Liver (tissue), 9 donors: ENCODE data around the gene NEK2. TPM values are rescaled to one million over a fixed set of nuclear protein-coding genes. Genes with fewer than 3 reads are reported as not detected.

Experiments used
- DNase-seq: peaks from one replicate; pipeline ENCODE4 v3.0.0-alpha.2; 2017; ENCODE audit warnings: low spot score
- H3K27ac ChIP-seq, 2 donors: one replicate each; pipeline ENCODE4 v1.7.0; 2013; ENCODE audit warnings: inconsistent platforms in 2 of 2, low read length in 2 of 2, control low read depth in 1 of 2, low read depth in 1 of 2, mild to moderate bottlenecking in 1 of 2
- H3K27me3 ChIP-seq, 4 donors: one replicate each; pipeline versions ENCODE4 v1.6.1 to v1.7.0; 2013; ENCODE audit warnings: low read length in 3 of 4, inconsistent platforms in 1 of 4, mild to moderate bottlenecking in 1 of 4, moderate library complexity in 1 of 4; ENCODE audit not compliant: control insufficient read depth in 4 of 4, insufficient read depth in 4 of 4
- H3K36me3 ChIP-seq, 4 donors: one replicate each; pipeline versions ENCODE4 v1.6.1 to v1.7.0; 2013; ENCODE audit warnings: low read length in 3 of 4, mild to moderate bottlenecking in 3 of 4, low read depth in 1 of 4, moderate library complexity in 1 of 4; ENCODE audit not compliant: control insufficient read depth in 4 of 4, insufficient read depth in 3 of 4
- H3K4me1 ChIP-seq, 4 donors: one replicate each; pipeline versions ENCODE4 v1.6.1 to v1.7.0; 2013; ENCODE audit warnings: low read length in 3 of 4, mild to moderate bottlenecking in 3 of 4, moderate library complexity in 1 of 4; ENCODE audit not compliant: control insufficient read depth in 4 of 4, insufficient read depth in 4 of 4
- H3K4me3 ChIP-seq, 3 donors: one replicate each; pipeline versions ENCODE4 v1.6.1 to v1.7.0; 2013; ENCODE audit warnings: low read length in 3 of 3, control low read depth in 1 of 3, low read depth in 1 of 3, mild to moderate bottlenecking in 1 of 3
- H3K9ac ChIP-seq, 2 donors: one replicate each; pipeline ENCODE4 v1.7.0; 2013; ENCODE audit warnings: low read length in 2 of 2, mild to moderate bottlenecking in 2 of 2, moderate library complexity in 2 of 2, control low read depth in 1 of 2, low read depth in 1 of 2
- H3K9me3 ChIP-seq, 4 donors: one replicate each; pipeline versions ENCODE4 v1.6.1 to v1.7.0; 2013; ENCODE audit warnings: low read length in 3 of 4; ENCODE audit not compliant: control insufficient read depth in 4 of 4
- EGR1 ChIP-seq, 2 donors: IDR thresholded peaks; 2 replicates each; pipeline ENCODE4 v1.6.1; 2016 to 2018; ENCODE audit warnings: antibody characterized with exemption in 2 of 2, low read depth in 2 of 2
- FOXA1 ChIP-seq: IDR thresholded peaks from 2 replicates; pipeline ENCODE4 v1.6.1; 2016; ENCODE audit warnings: antibody characterized with exemption
- FOXA2 ChIP-seq: IDR thresholded peaks from 2 replicates; pipeline ENCODE4 v1.6.1; 2016; ENCODE audit warnings: antibody characterized with exemption
- HNF4A ChIP-seq, 2 donors: conservative IDR thresholded peaks; 2 replicates each; pipeline ENCODE4 v1.6.1; 2016; ENCODE audit warnings: antibody characterized with exemption in 2 of 2, mild to moderate bottlenecking in 2 of 2
- HNF4G ChIP-seq: IDR thresholded peaks from 2 replicates; pipeline ENCODE4 v1.6.1; 2016; ENCODE audit warnings: antibody characterized with exemption
- JUND ChIP-seq, 2 donors: IDR thresholded peaks; 2 replicates each; pipeline ENCODE4 v1.6.1; 2016; ENCODE audit warnings: antibody characterized with exemption in 2 of 2
- NR2F2 ChIP-seq: IDR thresholded peaks from 2 replicates; pipeline ENCODE4 v1.6.1; 2016; ENCODE audit warnings: antibody characterized with exemption
- RAD21 ChIP-seq, 2 donors: IDR thresholded peaks; 2 replicates each; pipeline ENCODE4 v1.6.1; 2016; ENCODE audit warnings: antibody characterized with exemption in 2 of 2, mild to moderate bottlenecking in 2 of 2
- REST ChIP-seq: IDR thresholded peaks from 2 replicates; pipeline ENCODE4 v1.6.1; 2016; ENCODE audit warnings: antibody characterized with exemption, mild to moderate bottlenecking
- RXRA ChIP-seq, 2 donors: IDR thresholded peaks; 2 replicates each; pipeline ENCODE4 v1.6.1; 2017 to 2018; ENCODE audit warnings: antibody characterized with exemption in 2 of 2, mild to moderate bottlenecking in 1 of 2
- SP1 ChIP-seq: IDR thresholded peaks from 2 replicates; pipeline ENCODE4 v1.6.1; 2018; ENCODE audit warnings: antibody characterized with exemption, mild to moderate bottlenecking
- TAF1 ChIP-seq: conservative IDR thresholded peaks from 2 replicates; pipeline ENCODE4 v1.6.1; 2016; ENCODE audit warnings: antibody characterized with exemption, mild to moderate bottlenecking
- YY1 ChIP-seq: IDR thresholded peaks from 2 replicates; pipeline ENCODE4 v1.6.1; 2016; ENCODE audit warnings: antibody characterized with exemption, mild to moderate bottlenecking
- WGBS: extraction: QIAGEN DNeasy Blood & Tissue Kit; methylation state at CpG from one replicate; pipeline ENCODE4 v1.1.7; 2013; 5-methylcytosine and 5-hydroxymethylcytosine counted together
- polyA plus RNA-seq, 2 donors: library from polyadenylated mRNA; stranded (reverse) in 1 of 2; unstranded in 1 of 2; fragments of 200-250 nt in 1 of 2; fragments of >200 nt in 1 of 2; fragmentation: Nextera tagmentation in 1 of 2; extraction: Ambion mirVana in 1 of 2; gene quantifications; one replicate each; pipeline versions ENCODE4 v1.2.1 to v1.2.3, GENCODE V29; 2013 to 2015
- total RNA-seq, 2 donors: library from RNA; depleted of rRNA; stranded (reverse); fragments of >200 nt; gene quantifications; one replicate each; pipeline ENCODE4 v1.2.3, GENCODE V29; 2014
- TF ChIP-seq, protein P1 (sequence below): IDR thresholded peaks from 2 replicates; pipeline ENCODE4 v1.6.1; 2016; ENCODE audit warnings: antibody characterized with exemption
- TF ChIP-seq, protein P2 (sequence below): IDR thresholded peaks from 2 replicates; pipeline ENCODE4 v1.6.1; 2016; ENCODE audit warnings: antibody characterized with exemption
- TF ChIP-seq, protein P3 (sequence below): IDR thresholded peaks from 2 replicates; pipeline ENCODE4 v1.6.1; 2016; ENCODE audit warnings: antibody characterized with exemption
- TF ChIP-seq, protein P4 (sequence below): fragments of 150-350 bp; IDR thresholded peaks from 2 replicates; pipeline ENCODE4 v1.5.1; 2017; ENCODE audit warnings: improper control_type of control experiment, low read depth, low read length; ENCODE audit not compliant: missing input control
- donor health status: healthy.
- donor health status: healthy.
- donor health status: healthy.
- donor health status: healthy.
- donor health status: healthy.

The NEK2 gene
- total and polyA plus RNA-seq, 4 donors = 0.29 to 25.7 (median 1.3) TPM; not detected in 1

GRCh38 chr1:211642870-211643269 lies 32.6 kb downstream of the NEK2 start:
- H3K9me3 ChIP-seq = no peaks in the 10 kb centered on the region
- WGBS = 95% methylated on average over 4 of the region's 4 CpGs
- H3K36me3 ChIP-seq = no peaks in the 10 kb centered on the region
- TF ChIP-seq, protein P1, sequence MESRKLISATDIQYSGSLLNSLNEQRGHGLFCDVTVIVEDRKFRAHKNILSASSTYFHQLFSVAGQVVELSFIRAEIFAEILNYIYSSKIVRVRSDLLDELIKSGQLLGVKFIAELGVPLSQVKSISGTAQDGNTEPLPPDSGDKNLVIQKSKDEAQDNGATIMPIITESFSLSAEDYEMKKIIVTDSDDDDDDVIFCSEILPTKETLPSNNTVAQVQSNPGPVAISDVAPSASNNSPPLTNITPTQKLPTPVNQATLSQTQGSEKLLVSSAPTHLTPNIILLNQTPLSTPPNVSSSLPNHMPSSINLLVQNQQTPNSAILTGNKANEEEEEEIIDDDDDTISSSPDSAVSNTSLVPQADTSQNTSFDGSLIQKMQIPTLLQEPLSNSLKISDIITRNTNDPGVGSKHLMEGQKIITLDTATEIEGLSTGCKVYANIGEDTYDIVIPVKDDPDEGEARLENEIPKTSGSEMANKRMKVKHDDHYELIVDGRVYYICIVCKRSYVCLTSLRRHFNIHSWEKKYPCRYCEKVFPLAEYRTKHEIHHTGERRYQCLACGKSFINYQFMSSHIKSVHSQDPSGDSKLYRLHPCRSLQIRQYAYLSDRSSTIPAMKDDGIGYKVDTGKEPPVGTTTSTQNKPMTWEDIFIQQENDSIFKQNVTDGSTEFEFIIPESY = no peak
- TF ChIP-seq, protein P2, sequence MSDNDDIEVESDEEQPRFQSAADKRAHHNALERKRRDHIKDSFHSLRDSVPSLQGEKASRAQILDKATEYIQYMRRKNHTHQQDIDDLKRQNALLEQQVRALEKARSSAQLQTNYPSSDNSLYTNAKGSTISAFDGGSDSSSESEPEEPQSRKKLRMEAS = no peak
- TF ChIP-seq JUND (IDR thresholded peaks at IDR 0.05) (no peak), NR2F2 (no peak), SP1 (no peak), YY1 (no peak), HNF4G (no peak), RXRA (IDR thresholded peaks at IDR 0.05) (no peak), FOXA2 (no peak), RAD21 (IDR thresholded peaks at IDR 0.05) (no peak), TAF1 (no peak)
- TF ChIP-seq, protein P3, sequence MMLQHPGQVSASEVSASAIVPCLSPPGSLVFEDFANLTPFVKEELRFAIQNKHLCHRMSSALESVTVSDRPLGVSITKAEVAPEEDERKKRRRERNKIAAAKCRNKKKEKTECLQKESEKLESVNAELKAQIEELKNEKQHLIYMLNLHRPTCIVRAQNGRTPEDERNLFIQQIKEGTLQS = no peak
- no peak overlapping the region for H3K4me3 ChIP-seq
- H3K27ac ChIP-seq = peak overlapping the region; percentile 72 to 77
- DNase-seq = no peak
- no peak overlapping the region for H3K9ac ChIP-seq
- peaks cover 12 to 42% (median 28%) of the 10 kb centered on the region in 4 donors for H3K4me1 ChIP-seq
- no peaks in the 10 kb centered on the region for H3K27me3 ChIP-seq

GRCh38 chr1:211641942-211642341 lies 33.5 kb downstream of the NEK2 start:
- Histone ChIP-seq H3K9ac (no peak overlapping the region), H3K36me3 (no peaks in the 10 kb centered on the region), H3K9me3 (no peaks in the 10 kb centered on the region), H3K4me1 (peaks cover 12 to 42% (median 26%) of the 10 kb centered on the region in 4 donors), H3K27me3 (no peaks in the 10 kb centered on the region), H3K27ac (no peak overlapping the region), H3K4me3 (no peak overlapping the region)
- no peak for DNase-seq
- no peak for TF ChIP-seq REST
- no peak for TF ChIP-seq RXRA (IDR thresholded peaks at IDR 0.05)
- no peak for TF ChIP-seq JUND (IDR thresholded peaks at IDR 0.05)
- TF ChIP-seq RAD21 (IDR thresholded peaks at IDR 0.05) = no peak
- TF ChIP-seq, protein P4, sequence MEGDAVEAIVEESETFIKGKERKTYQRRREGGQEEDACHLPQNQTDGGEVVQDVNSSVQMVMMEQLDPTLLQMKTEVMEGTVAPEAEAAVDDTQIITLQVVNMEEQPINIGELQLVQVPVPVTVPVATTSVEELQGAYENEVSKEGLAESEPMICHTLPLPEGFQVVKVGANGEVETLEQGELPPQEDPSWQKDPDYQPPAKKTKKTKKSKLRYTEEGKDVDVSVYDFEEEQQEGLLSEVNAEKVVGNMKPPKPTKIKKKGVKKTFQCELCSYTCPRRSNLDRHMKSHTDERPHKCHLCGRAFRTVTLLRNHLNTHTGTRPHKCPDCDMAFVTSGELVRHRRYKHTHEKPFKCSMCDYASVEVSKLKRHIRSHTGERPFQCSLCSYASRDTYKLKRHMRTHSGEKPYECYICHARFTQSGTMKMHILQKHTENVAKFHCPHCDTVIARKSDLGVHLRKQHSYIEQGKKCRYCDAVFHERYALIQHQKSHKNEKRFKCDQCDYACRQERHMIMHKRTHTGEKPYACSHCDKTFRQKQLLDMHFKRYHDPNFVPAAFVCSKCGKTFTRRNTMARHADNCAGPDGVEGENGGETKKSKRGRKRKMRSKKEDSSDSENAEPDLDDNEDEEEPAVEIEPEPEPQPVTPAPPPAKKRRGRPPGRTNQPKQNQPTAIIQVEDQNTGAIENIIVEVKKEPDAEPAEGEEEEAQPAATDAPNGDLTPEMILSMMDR = no peak
- no peak for TF ChIP-seq NR2F2
- TF ChIP-seq FOXA2 = no peak
- no peak for TF ChIP-seq HNF4A (conservative IDR thresholded peaks at IDR 0.05)
- TF ChIP-seq HNF4G = no peak
- no peak for TF ChIP-seq FOXA1
- no peak for TF ChIP-seq EGR1 (IDR thresholded peaks at IDR 0.05; ENCODE audit: low read depth in 2 of 2)
- TF ChIP-seq YY1 = no peak
- WGBS = 98% methylated on average over 2 of the region's 2 CpGs
